GM23248 (cell line): ENCODE measurements around the gene HDAC4. TPM values are rescaled to one million over a fixed set of nuclear protein-coding genes. Genes with fewer than 3 reads are reported as not detected.

Experiments used
- DNase-seq: peaks from one replicate; pipeline ENCODE4 v3.0.0-alpha.2; 2015
- H2AFZ ChIP-seq: fragments of 200-600 bp; sonication (generic); 2 replicates; pipeline ENCODE4 v1.6.1; 2016; ENCODE audit warnings: antibody characterized with exemption
- H3F3A ChIP-seq: fragments of 200-600 bp; sonication (generic); 2 replicates; pipeline ENCODE4 v1.6.1; 2016; ENCODE audit warnings: mild to moderate bottlenecking, antibody characterized with exemption, mixed run types; ENCODE audit not compliant: insufficient read depth
- H3K27ac ChIP-seq: fragments of 200-600 bp; sonication (generic); 2 replicates; pipeline ENCODE4 v1.5.1; 2016; ENCODE audit warnings: mild to moderate bottlenecking
- H3K27me3 ChIP-seq: fragments of 200-600 bp; sonication (generic); replicated peaks from 2 replicates; pipeline ENCODE4 v1.6.1; 2016; ENCODE audit warnings: mild to moderate bottlenecking; ENCODE audit not compliant: insufficient read depth
- H3K36me3 ChIP-seq: fragments of 200-600 bp; sonication (generic); 2 replicates; pipeline ENCODE4 v1.6.1; 2016; ENCODE audit warnings: low read depth, mild to moderate bottlenecking
- H3K4me1 ChIP-seq: fragments of 200-600 bp; sonication (generic); 2 replicates; pipeline ENCODE4 v1.6.1; 2016; ENCODE audit warnings: mild to moderate bottlenecking; ENCODE audit not compliant: insufficient read depth
- H3K4me2 ChIP-seq: fragments of 200-600 bp; sonication (generic); one replicate; pipeline ENCODE4 v1.6.1; 2016; ENCODE audit warnings: mild to moderate bottlenecking; ENCODE audit not compliant: unreplicated experiment
- H3K4me3 ChIP-seq: fragments of 200-600 bp; sonication (generic); 2 replicates; pipeline ENCODE4 v1.5.1; 2016; ENCODE audit warnings: mild to moderate bottlenecking
- H3K79me2 ChIP-seq: fragments of 200-600 bp; sonication (generic); 2 replicates; pipeline ENCODE4 v1.6.1; 2016; ENCODE audit warnings: mild to moderate bottlenecking; ENCODE audit not compliant: insufficient read depth
- H3K9ac ChIP-seq: fragments of 200-600 bp; sonication (generic); 2 replicates; pipeline ENCODE4 v1.6.1; 2016; ENCODE audit warnings: mild to moderate bottlenecking
- H3K9me2 ChIP-seq: fragments of 200-600 bp; sonication (generic); 2 replicates; pipeline ENCODE4 v1.6.1; 2016; ENCODE audit warnings: mixed run types, mild to moderate bottlenecking, moderate library complexity; ENCODE audit not compliant: insufficient read depth
- H3K9me3 ChIP-seq: fragments of 200-600 bp; sonication (generic); one replicate; pipeline ENCODE4 v1.6.1; 2017; ENCODE audit warnings: low read depth
- H4K20me1 ChIP-seq: fragments of 200-600 bp; sonication (generic); 2 replicates; pipeline ENCODE4 v1.6.0; 2016; ENCODE audit not compliant: insufficient read depth
- EZH2 ChIP-seq: fragments of 200-600 bp; sonication (generic); IDR thresholded peaks from 2 replicates; pipeline ENCODE4 v1.6.1; 2018; ENCODE audit warnings: antibody characterized with exemption, mild to moderate bottlenecking; ENCODE audit not compliant: insufficient read depth, poor library complexity, severe bottlenecking
- EZH2phosphoT487 ChIP-seq: fragments of 200-600 bp; sonication (generic); IDR thresholded peaks from 2 replicates; pipeline ENCODE4 v1.6.1; 2018; ENCODE audit warnings: antibody characterized with exemption, moderate library complexity, mild to moderate bottlenecking, low read depth; ENCODE audit not compliant: insufficient read depth
- WGBS, 2 experiments: methylation state at CpG; one replicate each; pipeline ENCODE4 v1.1.6; 2015 to 2017; ENCODE audit warnings: low lambda C conversion rate in 2 of 2, low coverage in 1 of 2; ENCODE audit errors: missing lambda C conversion rate in 2 of 2; 5-methylcytosine and 5-hydroxymethylcytosine counted together
- in situ Hi-C: fragments of 300-500 bp; cut with MboI; formaldehyde crosslinking; loops from 2 replicates; pipeline ENCODE4 v1.15.0; 2020
- polyA plus RNA-seq: library from polyadenylated mRNA; unstranded; fragments of >200 nt; fragmentation: Nextera tagmentation; extraction: Ambion mirVana; gene quantifications from 2 replicates; pipeline ENCODE4 v1.2.1, GENCODE V29; 2016
- total RNA-seq: library from RNA; depleted of rRNA; stranded (reverse); fragments of >200 nt; shearing (Covaris generic); gene quantifications from 2 replicates; pipeline ENCODE4 v1.2.3, GENCODE V29; 2014

HDAC4 gene
- total and polyA plus RNA-seq, 2 experiments from 2014 or later: 2.1 to 6.3 TPM

- TF ChIP-seq EZH2: no peak
- no peak for TF ChIP-seq EZH2phosphoT487
- peaks cover 19% of the 10 kb centered on the region for H3K4me1 ChIP-seq
- H3K9ac ChIP-seq: no peak overlapping the region
- no peaks in the 10 kb centered on the region for H3K9me3 ChIP-seq
- H3K27ac ChIP-seq: no peak overlapping the region
- peaks cover 67% of the 10 kb centered on the region for H3K79me2 ChIP-seq
- no peak overlapping the region for H3K4me2 ChIP-seq
- H3K4me3 ChIP-seq: no peak overlapping the region
- no peak for DNase-seq
- H3K36me3 ChIP-seq: no peaks in the 10 kb centered on the region
- H4K20me1 ChIP-seq: no peaks in the 10 kb centered on the region
- H3K27me3 ChIP-seq: no peaks in the 10 kb centered on the region
- no peaks in the 10 kb centered on the region for H3K9me2 ChIP-seq
- 82 to 87% methylated on average over 18 of the region's 18 CpGs for WGBS, 2 experiments
- in situ Hi-C loops: no loop called here
- H2AFZ ChIP-seq: no peak overlapping the region
- peaks cover 8% of the 10 kb centered on the region; the same call in 1 of the 2 replicates for H3F3A ChIP-seq
Observed at GRCh38 chr2:239259603-239260298, 141.1 kb downstream of the HDAC4 start.

- 91 to 97% methylated on average over 4 of the region's 4 CpGs for WGBS, 2 experiments
- Histone ChIP-seq H3F3A (peaks cover 8% of the 10 kb centered on the region; the same call in 1 of the 2 replicates), H3K9me3 (no peaks in the 10 kb centered on the region), H4K20me1 (no peaks in the 10 kb centered on the region), H3K36me3 (no peaks in the 10 kb centered on the region), H3K4me3 (no peak overlapping the region), H3K4me2 (no peak overlapping the region), H3K27me3 (no peaks in the 10 kb centered on the region), H3K27ac (no peak overlapping the region), H3K9me2 (no peaks in the 10 kb centered on the region), H3K4me1 (peaks cover 13% of the 10 kb centered on the region), H3K9ac (no peak overlapping the region), H2AFZ (no peak overlapping the region), H3K79me2 (peaks cover 65% of the 10 kb centered on the region)
- in situ Hi-C loops: no loop called here
- TF ChIP-seq EZH2phosphoT487 (no peak), EZH2 (no peak)
- no peak for DNase-seq
Observed at GRCh38 chr2:239259173-239259572, 141.6 kb downstream of the HDAC4 start.

GRCh38 chr2:239258248-239258647 lies 142.6 kb downstream of the HDAC4 start:
- Histone ChIP-seq H3K27me3 (no peaks in the 10 kb centered on the region), H3K4me1 (peaks cover 11% of the 10 kb centered on the region), H3K9me3 (no peaks in the 10 kb centered on the region), H3K9me2 (no peaks in the 10 kb centered on the region), H3K9ac (no peak overlapping the region), H3K27ac (no peak overlapping the region), H3K4me3 (no peak overlapping the region), H2AFZ (no peak overlapping the region), H4K20me1 (no peaks in the 10 kb centered on the region), H3K79me2 (peaks cover 72% of the 10 kb centered on the region), H3K36me3 (no peaks in the 10 kb centered on the region), H3F3A (peaks cover 8% of the 10 kb centered on the region; the same call in 1 of the 2 replicates), H3K4me2 (no peak overlapping the region)
- 92 to 98% methylated on average over 8 of the region's 8 CpGs for WGBS, 2 experiments
- DNase-seq: no peak
- in situ Hi-C loops: no loop called here
- no peak for TF ChIP-seq EZH2

- H3F3A ChIP-seq: peaks cover 8% of the 10 kb centered on the region; the same call in 1 of the 2 replicates
- H2AFZ ChIP-seq: no peak overlapping the region
- in situ Hi-C loops: no loop called here
- peak overlapping the region; percentile 42 for H3K27ac ChIP-seq
- DNase-seq: peak; percentile 90
- H3K9me3 ChIP-seq: no peaks in the 10 kb centered on the region
- H3K9me2 ChIP-seq: no peaks in the 10 kb centered on the region
- peaks cover 11% of the 10 kb centered on the region for H3K4me1 ChIP-seq
- TF ChIP-seq EZH2 (no peak), EZH2phosphoT487 (no peak)
- H3K36me3 ChIP-seq: no peaks in the 10 kb centered on the region
- no peaks in the 10 kb centered on the region for H4K20me1 ChIP-seq
- no peak overlapping the region for H3K9ac ChIP-seq
- H3K79me2 ChIP-seq: peaks cover 70% of the 10 kb centered on the region
- no peak overlapping the region for H3K4me3 ChIP-seq
- H3K27me3 ChIP-seq: no peaks in the 10 kb centered on the region
- peak overlapping the region; percentile 64 for H3K4me2 ChIP-seq
Observed at GRCh38 chr2:239257511-239257937, 143.3 kb downstream of the HDAC4 start.
